Raji (cell line): ENCODE results near the gene NCF2.

Experiments
- POLR2A ChIP-seq: IDR thresholded peaks from 2 replicates; pipeline ENCODE4 v1.6.1; 2011; ENCODE audit warnings: low read depth, low read length, control low read depth; ENCODE audit not compliant: insufficient read depth

The NCF2 gene, protein sequence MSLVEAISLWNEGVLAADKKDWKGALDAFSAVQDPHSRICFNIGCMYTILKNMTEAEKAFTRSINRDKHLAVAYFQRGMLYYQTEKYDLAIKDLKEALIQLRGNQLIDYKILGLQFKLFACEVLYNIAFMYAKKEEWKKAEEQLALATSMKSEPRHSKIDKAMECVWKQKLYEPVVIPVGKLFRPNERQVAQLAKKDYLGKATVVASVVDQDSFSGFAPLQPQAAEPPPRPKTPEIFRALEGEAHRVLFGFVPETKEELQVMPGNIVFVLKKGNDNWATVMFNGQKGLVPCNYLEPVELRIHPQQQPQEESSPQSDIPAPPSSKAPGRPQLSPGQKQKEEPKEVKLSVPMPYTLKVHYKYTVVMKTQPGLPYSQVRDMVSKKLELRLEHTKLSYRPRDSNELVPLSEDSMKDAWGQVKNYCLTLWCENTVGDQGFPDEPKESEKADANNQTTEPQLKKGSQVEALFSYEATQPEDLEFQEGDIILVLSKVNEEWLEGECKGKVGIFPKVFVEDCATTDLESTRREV

DNA sequence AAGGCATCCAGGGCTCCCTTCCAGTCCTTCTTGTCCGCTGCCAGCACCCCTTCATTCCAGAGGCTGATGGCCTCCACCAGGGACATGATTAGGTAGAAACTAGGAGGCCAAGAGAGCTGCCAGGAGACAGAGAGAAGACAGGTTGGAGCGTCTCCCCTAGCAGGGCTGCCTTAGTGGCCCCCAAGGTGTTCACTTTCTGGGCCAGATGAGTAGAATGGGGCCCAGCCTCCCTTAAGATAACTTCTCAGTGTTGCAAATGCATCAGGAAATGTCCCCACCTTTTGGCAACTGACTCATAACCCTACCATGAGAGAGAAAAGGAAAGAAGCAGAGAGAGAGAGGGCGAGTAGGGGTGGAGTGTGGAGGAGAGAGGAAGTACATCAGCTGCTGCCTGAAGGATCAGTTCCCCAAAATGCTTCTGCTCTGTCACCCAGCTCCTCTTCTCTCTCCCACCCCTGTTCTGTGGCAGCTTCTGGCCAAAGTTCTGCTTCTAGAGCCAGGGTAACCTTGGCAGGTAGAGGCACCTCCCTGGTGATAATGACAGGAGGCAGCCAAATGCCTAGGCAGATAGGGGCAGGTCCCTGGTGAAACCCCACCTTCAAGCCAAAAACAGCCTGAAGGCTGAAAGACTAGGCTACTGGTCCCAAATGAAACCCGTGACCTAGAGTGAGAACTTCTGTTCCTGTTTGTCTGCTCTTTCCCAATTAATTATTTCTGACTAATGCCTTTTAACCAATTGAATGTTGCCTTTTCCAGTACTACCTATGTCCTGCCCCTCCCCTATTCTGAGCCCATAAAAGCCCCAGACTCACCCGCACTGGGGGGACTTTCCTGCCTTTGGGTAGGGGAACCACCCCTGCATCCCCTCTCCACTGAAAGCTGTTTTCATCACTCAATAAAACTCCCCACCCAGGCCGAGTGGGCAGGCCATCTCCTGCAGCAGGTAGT, at the start of gene NCF2:
Gene NCF2 (minus strand): TSS at position 216 of the 948 bp plus-strand sequence. CDS start 130 bp downstream, at position 86.
- no peak for TF ChIP-seq POLR2A

DNA sequence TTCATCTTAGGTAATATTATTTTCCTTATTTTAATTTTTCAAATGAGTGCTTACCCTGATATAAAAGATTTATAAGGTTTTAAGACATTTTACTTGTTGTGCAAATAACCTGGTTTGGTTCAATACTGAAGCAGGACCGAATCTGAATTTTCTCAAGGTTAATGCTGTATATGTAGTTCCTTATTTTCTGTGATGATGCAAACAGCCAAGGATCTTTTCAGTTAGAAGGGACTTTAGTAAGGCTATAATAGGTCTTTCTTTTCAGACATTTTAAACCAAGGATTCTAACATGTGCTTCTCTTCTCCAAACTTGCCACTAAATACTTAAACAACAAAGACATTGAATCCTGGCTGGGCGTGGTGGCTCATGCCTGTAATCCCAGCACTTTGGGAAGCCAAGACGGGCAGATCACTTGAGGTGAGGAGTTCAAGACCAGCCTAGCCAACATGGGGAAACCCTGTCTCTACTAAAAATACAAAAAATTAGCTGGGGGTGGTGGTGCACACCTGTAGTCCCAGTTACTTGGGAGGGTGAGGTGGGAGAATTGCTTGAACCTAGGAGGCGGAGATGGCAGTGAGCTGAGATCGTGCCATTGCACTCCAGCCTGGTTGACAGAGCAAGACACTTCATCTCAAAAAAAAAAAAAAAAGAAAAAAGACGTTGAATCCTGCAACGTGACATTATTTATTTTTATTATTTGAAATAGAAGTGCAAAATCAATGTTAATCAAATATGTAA, 48.6 kb upstream of the NCF2 start:
- no peak for TF ChIP-seq POLR2A

GRCh38 chr1:183636783-183637182, 46.5 kb upstream of the NCF2 start:
- TF ChIP-seq POLR2A = no peak

DNA sequence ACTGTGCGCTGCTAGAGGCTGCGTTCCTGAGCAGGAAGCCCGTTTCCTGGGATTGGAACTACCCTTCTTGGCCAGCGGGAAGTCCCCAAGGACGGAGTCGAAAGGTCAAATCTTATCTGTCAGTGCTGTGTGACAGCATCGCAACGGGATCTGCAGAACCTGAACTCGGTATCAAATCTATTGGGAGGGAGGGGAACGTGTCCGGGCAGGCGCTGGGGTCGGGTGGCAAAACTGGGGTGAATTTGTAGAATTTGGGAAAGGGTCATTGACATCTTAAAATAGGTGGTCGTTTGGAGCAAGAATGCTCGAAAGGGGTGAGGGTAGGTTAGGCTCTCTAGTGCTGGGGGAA, 46.0 kb upstream of the NCF2 start:
- TF ChIP-seq POLR2A = no peak

- peak; percentile 90 for TF ChIP-seq POLR2A
Measured at GRCh38 chr1:183635606-183636333, 45.5 kb upstream of the NCF2 start, which contains the start of gene ARPC5. Gene ARPC5 (minus strand): TSS chr1:183635783. CDS start chr1:183635659, 124 bp downstream.

DNA sequence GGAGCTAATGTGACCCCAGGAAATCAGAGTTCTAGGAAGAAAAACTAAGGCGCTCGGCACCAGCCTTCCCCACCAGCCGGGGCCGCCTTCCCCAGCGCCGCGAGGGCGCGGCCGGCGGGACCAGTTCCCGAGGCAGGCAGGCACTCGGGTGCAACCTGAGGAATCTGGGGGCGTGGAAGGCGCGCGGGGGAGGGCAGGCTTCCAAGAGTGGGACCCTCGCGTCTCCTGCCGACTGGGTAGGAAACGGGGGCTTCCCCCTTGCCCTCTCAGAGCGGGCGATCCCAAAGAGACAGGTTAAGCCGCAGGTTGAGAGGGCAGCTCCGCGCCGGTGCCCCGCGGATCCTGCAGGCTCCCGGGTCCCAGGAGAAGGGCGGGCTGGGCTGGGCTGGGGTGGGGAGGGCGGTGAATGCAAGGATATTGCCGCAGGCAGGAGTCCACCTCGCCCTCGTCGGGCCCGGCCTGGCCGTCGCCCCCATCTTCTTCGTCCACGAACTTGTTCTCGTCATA, 44.9 kb upstream of the NCF2 start:
- no peak for TF ChIP-seq POLR2A

- no peak for TF ChIP-seq POLR2A
Measured at GRCh38 chr1:183634429-183635065, 44.3 kb upstream of the NCF2 start.

GRCh38 chr1:183633676-183634343, 43.6 kb upstream of the NCF2 start:
- TF ChIP-seq POLR2A = 0 out of 2 replicates have a peak, but pooled peaks have one; percentile 21

DNA sequence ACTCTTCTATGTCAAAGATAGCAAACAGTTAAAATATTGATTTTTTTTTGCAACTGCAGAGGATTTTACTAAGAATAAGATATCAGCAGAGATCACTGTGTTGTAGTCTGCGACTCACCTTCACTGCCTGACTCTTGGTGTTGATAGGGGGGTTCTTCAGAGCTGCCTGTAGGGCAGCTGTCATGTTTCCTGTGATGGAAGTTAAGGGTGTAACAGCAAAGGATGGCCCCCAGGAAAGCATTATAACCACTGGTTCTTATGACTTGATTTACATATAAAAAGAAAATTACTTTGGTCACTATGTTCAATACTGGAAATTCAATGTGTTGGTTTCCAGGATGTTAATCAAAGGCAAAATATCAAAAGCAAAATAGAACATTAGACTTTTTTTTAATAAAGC, 42.7 kb upstream of the NCF2 start:
- TF ChIP-seq POLR2A = no peak

DNA sequence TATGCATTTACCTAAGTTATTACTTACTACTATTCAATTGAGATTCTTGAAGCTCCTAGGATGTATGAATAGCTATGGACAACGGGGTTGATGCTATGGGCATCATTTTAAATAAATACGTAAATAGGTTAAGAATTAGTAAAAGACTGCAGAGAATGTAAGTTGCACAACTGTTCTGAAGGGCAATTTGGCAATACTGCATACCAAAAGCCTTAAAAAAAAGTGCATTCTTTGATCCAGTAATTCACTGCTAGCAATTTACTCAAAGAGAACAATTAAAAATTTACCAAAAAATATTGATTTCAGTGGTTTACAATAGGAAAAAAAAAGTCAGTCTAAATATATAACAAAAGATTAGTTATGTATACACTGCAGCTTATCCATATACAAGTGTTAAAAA, 41.9 kb upstream of the NCF2 start:
- TF ChIP-seq POLR2A = no peak

- no peak for TF ChIP-seq POLR2A
Measured at GRCh38 chr1:183630748-183631147, 40.5 kb upstream of the NCF2 start.

- no peak for TF ChIP-seq POLR2A
Measured at GRCh38 chr1:183628537-183628936, 38.3 kb upstream of the NCF2 start.

- TF ChIP-seq POLR2A = no peak
Measured at GRCh38 chr1:183622884-183623785, 32.9 kb upstream of the NCF2 start.
